Uterus (tissue), 4 donors: ENCODE data around the gene HPDL. TPM values are rescaled to one million over a fixed set of nuclear protein-coding genes. Genes with fewer than 3 reads are reported as not detected.
"Not testable (repeated sequence)": the region's sequence is repeated elsewhere in the genome, so short reads cannot be mapped to it uniquely, and the experiment has no call there.

Source experiments
- DNase-seq, 2 donors: peaks; one replicate each; pipeline ENCODE4 v3.0.0-alpha.2; 2019 to 2020
- H3K27ac ChIP-seq, 2 donors: fragments of 200-600 bp; sonication (generic); 1 replicate in 1 of 2; 2 replicates in 1 of 2; pipeline ENCODE4 v1.5.1; 2016 to 2018
- H3K27me3 ChIP-seq, 2 donors: fragments of 200-600 bp; sonication (generic); one replicate each; pipeline ENCODE4 v1.5.1; 2018 to 2019; ENCODE audit warnings: control low read depth in 1 of 2
- H3K36me3 ChIP-seq, 2 donors: fragments of 200-600 bp; sonication (generic); one replicate each; pipeline ENCODE4 v1.5.1; 2019; ENCODE audit warnings: control low read depth in 1 of 2
- H3K4me1 ChIP-seq, 2 donors: fragments of 200-600 bp; sonication (generic); one replicate each; pipeline ENCODE4 v1.5.1; 2018 to 2019; ENCODE audit warnings: control low read depth in 1 of 2
- H3K4me3 ChIP-seq, 2 donors: fragments of 200-600 bp; sonication (generic); 1 replicate in 1 of 2; 2 replicates in 1 of 2; pipeline ENCODE4 v1.5.1; 2018 to 2019; ENCODE audit warnings: mild to moderate bottlenecking in 1 of 2
- H3K9me3 ChIP-seq, 2 donors: fragments of 200-600 bp; sonication (generic); one replicate each; pipeline ENCODE4 v1.5.1; 2019; ENCODE audit warnings: control low read depth in 1 of 2
- POLR2A ChIP-seq, 2 donors: fragments of 450-650 bp; IDR thresholded peaks; one replicate each; pipeline ENCODE4 v1.6.1; 2016; ENCODE audit warnings: antibody characterized with exemption in 2 of 2, mild to moderate bottlenecking in 1 of 2, moderate library complexity in 1 of 2
- intact Hi-C: fragments of 100-400 bp; cut with DNase I; formaldehyde crosslinking; loops from one replicate; pipeline ENCODE4 v1.15.1; 2023; ENCODE audit warnings: low total_unique reads
- total RNA-seq, 4 donors: library from RNA; depleted of rRNA in 3 of 4; stranded (reverse); fragments of >200 nt in 3 of 4; gene quantifications; one replicate each; pipeline versions ENCODE4 v1.1.0 to v1.2.4, GENCODE V29; 2014 to 2023
- TF ChIP-seq, protein P1 (sequence below), 4 experiments: fragments of 200-600 bp in 2 of 4; fragments of 450-650 bp in 2 of 4; sonication (generic) in 2 of 4; IDR thresholded peaks; one replicate each; pipeline ENCODE4 v1.5.1; 2016 to 2019; ENCODE audit warnings: antibody characterized with exemption in 4 of 4, mild to moderate bottlenecking in 2 of 4, moderate library complexity in 1 of 4
- donor health status: DM: yes; HTN: yes; CAD: no.

HPDL gene
- total RNA-seq = 1 to 10 TPM in 1 of 4 donors, under 1 TPM in 1, not detected in 2; 0.46 to 1.4 TPM

DNA sequence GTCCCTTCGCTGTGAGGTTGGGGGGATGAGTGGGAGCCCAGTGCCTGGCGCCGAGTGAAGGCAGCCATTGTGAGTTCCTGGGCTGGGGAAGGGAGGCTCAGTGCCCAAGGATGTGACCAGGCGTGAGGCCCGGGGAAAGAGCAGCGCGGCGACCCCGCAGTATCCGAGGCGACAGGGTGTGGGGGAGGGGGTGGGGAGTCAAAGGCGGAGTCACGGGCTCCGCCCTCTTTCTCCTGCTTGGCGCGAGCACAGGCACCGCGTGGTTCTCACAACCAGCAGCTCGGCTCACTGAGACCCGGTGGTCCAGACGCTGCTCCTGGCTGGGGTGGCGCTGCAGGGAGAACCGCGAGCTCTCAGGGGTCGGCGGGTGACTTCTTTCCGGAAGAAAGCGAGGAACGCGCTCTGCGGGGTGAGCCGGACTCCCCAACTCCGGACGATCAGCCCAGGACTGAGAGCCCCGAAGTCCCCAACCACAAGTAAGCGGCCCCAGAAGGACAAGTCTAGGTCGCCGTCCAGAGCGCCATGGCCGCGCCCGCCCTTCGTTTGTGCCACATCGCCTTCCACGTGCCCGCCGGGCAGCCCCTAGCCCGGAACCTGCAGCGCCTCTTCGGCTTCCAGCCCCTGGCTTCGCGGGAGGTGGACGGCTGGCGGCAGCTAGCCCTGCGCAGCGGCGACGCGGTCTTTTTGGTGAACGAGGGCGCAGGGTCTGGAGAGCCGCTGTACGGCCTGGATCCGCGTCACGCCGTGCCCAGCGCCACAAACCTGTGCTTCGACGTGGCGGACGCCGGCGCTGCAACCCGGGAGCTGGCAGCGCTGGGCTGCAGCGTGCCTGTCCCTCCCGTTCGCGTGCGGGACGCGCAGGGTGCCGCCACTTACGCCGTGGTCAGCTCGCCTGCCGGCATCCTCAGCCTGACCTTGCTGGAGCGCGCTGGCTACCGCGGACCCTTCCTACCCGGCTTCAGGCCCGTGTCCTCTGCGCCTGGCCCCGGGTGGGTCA, at the start of gene HPDL:
HPDL (plus strand) TSS at position 269 of the 997 bp plus-strand sequence; CDS start at position 523, 254 bp downstream.
- DNase-seq = peak; percentile 58 to 70
- Histone ChIP-seq H3K27ac (no peak within 1 kb of the TSS), H3K27me3 (no peaks in the 10 kb centered on the region)

DNA sequence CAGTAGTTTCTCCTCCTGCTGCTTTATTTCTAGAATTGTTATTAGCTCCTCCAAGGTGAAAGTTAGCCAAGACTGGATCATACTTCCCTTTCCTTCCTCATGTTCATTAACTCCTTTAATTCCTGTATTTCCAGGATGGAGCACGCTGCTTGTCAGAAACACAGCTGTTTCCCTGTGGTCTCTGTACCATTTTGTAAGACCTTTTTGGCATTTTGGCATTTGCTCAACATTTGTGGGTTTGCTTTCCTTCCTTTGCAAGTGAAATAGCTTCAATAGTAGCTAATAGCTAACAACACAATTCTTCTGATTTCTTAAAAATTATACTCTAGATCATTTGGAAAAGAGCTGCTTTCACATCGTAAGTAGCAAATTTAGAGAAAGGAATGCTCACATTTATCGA, 44.3 kb upstream of the HPDL start:
- intact Hi-C loops = no loop called here
- H3K4me1 ChIP-seq = no peaks in the 10 kb centered on the region

More for the DNA sequence above, at the start of gene HPDL:
- TF ChIP-seq, protein P1, sequence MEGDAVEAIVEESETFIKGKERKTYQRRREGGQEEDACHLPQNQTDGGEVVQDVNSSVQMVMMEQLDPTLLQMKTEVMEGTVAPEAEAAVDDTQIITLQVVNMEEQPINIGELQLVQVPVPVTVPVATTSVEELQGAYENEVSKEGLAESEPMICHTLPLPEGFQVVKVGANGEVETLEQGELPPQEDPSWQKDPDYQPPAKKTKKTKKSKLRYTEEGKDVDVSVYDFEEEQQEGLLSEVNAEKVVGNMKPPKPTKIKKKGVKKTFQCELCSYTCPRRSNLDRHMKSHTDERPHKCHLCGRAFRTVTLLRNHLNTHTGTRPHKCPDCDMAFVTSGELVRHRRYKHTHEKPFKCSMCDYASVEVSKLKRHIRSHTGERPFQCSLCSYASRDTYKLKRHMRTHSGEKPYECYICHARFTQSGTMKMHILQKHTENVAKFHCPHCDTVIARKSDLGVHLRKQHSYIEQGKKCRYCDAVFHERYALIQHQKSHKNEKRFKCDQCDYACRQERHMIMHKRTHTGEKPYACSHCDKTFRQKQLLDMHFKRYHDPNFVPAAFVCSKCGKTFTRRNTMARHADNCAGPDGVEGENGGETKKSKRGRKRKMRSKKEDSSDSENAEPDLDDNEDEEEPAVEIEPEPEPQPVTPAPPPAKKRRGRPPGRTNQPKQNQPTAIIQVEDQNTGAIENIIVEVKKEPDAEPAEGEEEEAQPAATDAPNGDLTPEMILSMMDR (IDR thresholded peaks at IDR 0.05) = no peak
- TF ChIP-seq POLR2A (IDR thresholded peaks at IDR 0.05) = peak in 1 of 2 donors; percentile 11
- Histone ChIP-seq H3K36me3 (no peaks in the 10 kb centered on the region), H3K4me3 (peak within 1 kb of the TSS; percentile 30 to 39), H3K4me1 (peaks cover 0 to 3% of the 10 kb centered on the region in 2 donors), H3K9me3 (no peaks in the 10 kb centered on the region)
- intact Hi-C loops = no loop called here

GRCh38 chr1:45284858-45285257, 41.8 kb upstream of the HPDL start:
- H3K4me3 ChIP-seq, DNase-seq, H3K27me3 ChIP-seq, H3K4me1 ChIP-seq, intact Hi-C loops, H3K9me3 ChIP-seq, H3K36me3 ChIP-seq, H3K27ac ChIP-seq: not testable (repeated sequence)

More for the DNA sequence above, 44.3 kb upstream of the HPDL start:
- Histone ChIP-seq H3K27me3 (no peaks in the 10 kb centered on the region), H3K4me3 (no peak overlapping the region), H3K27ac (no peak overlapping the region), H3K36me3 (no peaks in the 10 kb centered on the region), H3K9me3 (peaks cover 0 to 3% of the 10 kb centered on the region in 2 donors)
- no peak for DNase-seq
- TF ChIP-seq POLR2A (IDR thresholded peaks at IDR 0.05) = no peak
- TF ChIP-seq, protein P1 (IDR thresholded peaks at IDR 0.05) = no peak

DNA sequence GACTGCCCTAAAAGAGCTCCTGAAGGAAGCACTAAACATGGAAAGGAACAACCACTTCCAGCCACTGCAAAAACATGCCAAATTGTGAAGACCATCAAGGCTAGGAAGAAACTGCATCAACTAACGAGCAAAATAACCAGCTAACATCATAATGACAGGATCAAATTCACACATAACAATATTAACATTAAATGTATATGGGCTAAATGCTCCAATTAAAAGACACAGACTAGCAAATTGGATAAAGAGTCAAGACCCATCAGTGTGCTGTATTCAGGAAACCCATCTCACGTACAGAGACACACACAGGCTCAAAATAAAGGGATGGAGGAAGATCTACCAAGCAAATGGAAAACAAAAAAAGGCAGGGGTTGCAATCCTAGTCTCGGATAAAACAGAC, 40.2 kb upstream of the HPDL start:
- H3K36me3 ChIP-seq, H3K4me3 ChIP-seq, H3K27me3 ChIP-seq, H3K9me3 ChIP-seq, intact Hi-C loops, DNase-seq, H3K27ac ChIP-seq, H3K4me1 ChIP-seq: not testable (repeated sequence)

DNA sequence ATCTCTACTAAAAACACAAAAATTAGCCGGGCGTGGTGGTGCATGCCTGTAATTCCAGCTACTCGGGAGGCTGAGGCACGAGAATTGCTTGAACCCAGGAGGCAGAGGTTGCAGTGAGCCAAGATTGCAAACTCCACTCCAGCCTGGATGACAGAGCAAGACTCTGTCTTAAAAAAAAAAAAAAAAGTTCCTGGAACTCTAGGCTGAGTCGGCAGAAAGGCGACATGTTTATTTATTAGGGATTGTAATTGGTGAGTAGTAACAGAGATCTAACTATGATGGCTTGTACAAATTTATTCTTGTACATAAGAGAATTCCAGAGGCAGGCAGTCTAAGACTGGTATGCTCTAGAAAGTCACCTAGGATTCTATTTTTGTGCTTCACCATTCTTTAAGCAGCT, 35.7 kb upstream of the HPDL start:
- DNase-seq, H3K27ac ChIP-seq, intact Hi-C loops, H3K9me3 ChIP-seq, H3K4me3 ChIP-seq, H3K36me3 ChIP-seq, H3K4me1 ChIP-seq, H3K27me3 ChIP-seq: not testable (repeated sequence)

DNA sequence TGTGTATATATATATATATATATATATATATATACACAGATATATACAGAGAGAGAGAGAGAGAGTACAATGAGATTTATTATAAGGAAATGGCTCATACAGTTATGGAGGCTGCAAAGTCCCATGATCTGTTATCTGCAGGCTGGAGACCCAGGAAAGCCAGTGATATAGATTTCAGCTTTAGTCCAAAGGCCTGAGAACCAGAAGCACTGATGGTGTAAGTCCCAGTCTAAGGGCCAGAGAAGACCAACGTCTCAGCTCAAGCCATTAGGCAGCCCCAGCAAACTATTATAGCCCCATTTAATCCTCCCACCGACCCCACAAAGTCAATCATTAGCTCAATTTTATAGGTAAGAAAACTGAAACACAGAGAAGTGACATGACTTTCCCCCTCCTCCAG, 35.0 kb upstream of the HPDL start:
- no peak for DNase-seq
- TF ChIP-seq, protein P1 (IDR thresholded peaks at IDR 0.05) = no peak
- intact Hi-C loops = no loop called here
- Histone ChIP-seq H3K27me3 (no peaks in the 10 kb centered on the region), H3K27ac (no peak overlapping the region), H3K9me3 (no peaks in the 10 kb centered on the region), H3K4me1 (no peaks in the 10 kb centered on the region), H3K36me3 (no peaks in the 10 kb centered on the region), H3K4me3 (no peak overlapping the region)
